ENCODE data around the gene CYTH1.

DNA sequence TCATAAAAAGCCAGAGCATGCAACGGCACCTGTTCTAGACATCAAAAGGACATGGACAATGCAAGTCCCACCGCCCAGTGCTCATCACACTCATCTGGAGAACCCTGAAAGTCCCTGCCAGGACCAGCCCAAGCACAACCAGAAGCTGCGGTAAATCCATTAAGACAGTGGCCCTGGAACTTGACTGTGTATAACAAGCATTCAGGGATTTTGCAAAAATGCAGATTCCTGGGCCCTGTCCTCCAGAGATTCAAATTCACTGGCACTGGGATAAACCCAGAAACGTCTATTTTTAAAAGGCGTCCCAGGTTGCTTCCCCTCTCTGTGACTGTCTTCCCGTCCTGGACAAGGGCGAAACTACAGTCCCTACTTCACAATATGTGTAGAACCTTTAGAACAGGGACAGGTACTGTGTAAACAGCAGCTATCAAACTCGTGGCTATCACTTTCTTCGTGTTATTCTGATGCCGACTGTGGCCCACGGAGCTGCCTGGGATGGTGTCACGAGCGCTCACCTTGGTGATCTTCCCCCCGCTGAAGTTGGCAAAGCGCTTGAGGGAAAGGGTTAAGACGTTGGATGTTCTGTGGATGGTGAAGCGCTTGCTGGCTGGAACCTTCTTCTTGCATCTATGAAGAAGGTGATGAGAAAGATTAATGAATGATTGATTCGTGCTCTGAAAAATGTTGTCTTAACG, 36.2 kb upstream of the CYTH1 start:
- no peak for TF ChIP-seq POLR2A (IDR thresholded peaks at IDR 0.05)
- TF ChIP-seq, protein P1, sequence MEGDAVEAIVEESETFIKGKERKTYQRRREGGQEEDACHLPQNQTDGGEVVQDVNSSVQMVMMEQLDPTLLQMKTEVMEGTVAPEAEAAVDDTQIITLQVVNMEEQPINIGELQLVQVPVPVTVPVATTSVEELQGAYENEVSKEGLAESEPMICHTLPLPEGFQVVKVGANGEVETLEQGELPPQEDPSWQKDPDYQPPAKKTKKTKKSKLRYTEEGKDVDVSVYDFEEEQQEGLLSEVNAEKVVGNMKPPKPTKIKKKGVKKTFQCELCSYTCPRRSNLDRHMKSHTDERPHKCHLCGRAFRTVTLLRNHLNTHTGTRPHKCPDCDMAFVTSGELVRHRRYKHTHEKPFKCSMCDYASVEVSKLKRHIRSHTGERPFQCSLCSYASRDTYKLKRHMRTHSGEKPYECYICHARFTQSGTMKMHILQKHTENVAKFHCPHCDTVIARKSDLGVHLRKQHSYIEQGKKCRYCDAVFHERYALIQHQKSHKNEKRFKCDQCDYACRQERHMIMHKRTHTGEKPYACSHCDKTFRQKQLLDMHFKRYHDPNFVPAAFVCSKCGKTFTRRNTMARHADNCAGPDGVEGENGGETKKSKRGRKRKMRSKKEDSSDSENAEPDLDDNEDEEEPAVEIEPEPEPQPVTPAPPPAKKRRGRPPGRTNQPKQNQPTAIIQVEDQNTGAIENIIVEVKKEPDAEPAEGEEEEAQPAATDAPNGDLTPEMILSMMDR (IDR thresholded peaks at IDR 0.05) = no peak

Data from adrenal gland (tissue), 5 donors.